Mesenchymal stem cell (in vitro differentiated cells and primary cell): ENCODE measurements around the gene OR5M3.

Source experiments
- DNase-seq: peaks from one replicate; pipeline ENCODE4 v3.0.0-alpha.2; 2013
- H2AFZ ChIP-seq: one replicate; pipeline ENCODE4 v1.6.1; 2013; ENCODE audit warnings: low read depth, mild to moderate bottlenecking, control low read depth, inconsistent platforms, low read length, moderate library complexity
- H2AK5ac ChIP-seq: 2 replicates; pipeline ENCODE4 v1.6.1; 2013; ENCODE audit warnings: low read length, moderate library complexity, mild to moderate bottlenecking, inconsistent platforms; ENCODE audit not compliant: severe bottlenecking
- H2BK120ac ChIP-seq: one replicate; pipeline ENCODE4 v1.6.1; 2013; ENCODE audit warnings: low read depth, mild to moderate bottlenecking, inconsistent platforms, low read length, moderate library complexity
- H2BK12ac ChIP-seq, 2 experiments: one replicate each; pipeline ENCODE4 v1.6.1; 2013; ENCODE audit warnings: inconsistent platforms in 2 of 2, low read length in 2 of 2, mild to moderate bottlenecking in 2 of 2, moderate library complexity in 2 of 2, control low read depth in 1 of 2
- H2BK15ac ChIP-seq: one replicate; pipeline ENCODE4 v1.6.1; 2013; ENCODE audit warnings: mild to moderate bottlenecking, low read depth, inconsistent platforms; ENCODE audit not compliant: poor library complexity, severe bottlenecking
- H2BK5ac ChIP-seq: 2 replicates; pipeline ENCODE4 v1.6.1; 2013; ENCODE audit warnings: low read depth, mild to moderate bottlenecking, low read length, control low read depth, inconsistent platforms; ENCODE audit not compliant: poor library complexity, severe bottlenecking
- H3K14ac ChIP-seq, 2 experiments: one replicate each; pipeline ENCODE4 v1.6.1; 2013; ENCODE audit warnings: inconsistent platforms in 2 of 2, low read length in 2 of 2, control low read depth in 1 of 2, mild to moderate bottlenecking in 1 of 2, moderate library complexity in 1 of 2
- H3K18ac ChIP-seq, 2 experiments: one replicate each; pipeline ENCODE4 v1.6.1; 2013; ENCODE audit warnings: inconsistent platforms in 2 of 2, low read length in 2 of 2, control low read depth in 1 of 2, low read depth in 1 of 2, mild to moderate bottlenecking in 1 of 2
- H3K23ac ChIP-seq, 2 experiments: one replicate each; pipeline ENCODE4 v1.6.1; 2013; ENCODE audit warnings: inconsistent platforms in 2 of 2, low read length in 2 of 2, mild to moderate bottlenecking in 2 of 2, moderate library complexity in 2 of 2, control low read depth in 1 of 2
- H3K27ac ChIP-seq: 2 replicates; pipeline ENCODE4 v1.5.1; 2013; ENCODE audit warnings: mild to moderate bottlenecking, moderate library complexity, low read length, control low read depth, inconsistent platforms; ENCODE audit not compliant: poor library complexity, severe bottlenecking
- H3K27me3 ChIP-seq, 2 experiments: 2 replicates each; pipeline versions ENCODE4 v1.6.1 to v1.7.0; 2013; ENCODE audit warnings: low read length in 2 of 2, mild to moderate bottlenecking in 2 of 2, moderate library complexity in 2 of 2, control low read depth in 1 of 2, inconsistent platforms in 1 of 2; ENCODE audit not compliant: control insufficient read depth in 1 of 2, insufficient read depth in 1 of 2
- H3K36me3 ChIP-seq, 2 experiments: 2 replicates each; pipeline versions ENCODE4 v1.6.1 to v1.7.0; 2013; ENCODE audit warnings: low read length in 2 of 2, control low read depth in 1 of 2, inconsistent platforms in 1 of 2, low read depth in 1 of 2, mild to moderate bottlenecking in 1 of 2; ENCODE audit not compliant: insufficient read depth in 2 of 2, control insufficient read depth in 1 of 2
- H3K4ac ChIP-seq, 2 experiments: one replicate each; pipeline ENCODE4 v1.6.1; 2013; ENCODE audit warnings: inconsistent platforms in 2 of 2, low read length in 2 of 2, mild to moderate bottlenecking in 2 of 2, moderate library complexity in 2 of 2, control low read depth in 1 of 2, low read depth in 1 of 2
- H3K4me1 ChIP-seq: 2 replicates; pipeline ENCODE4 v1.6.1; 2013; ENCODE audit warnings: low read depth, low read length, control low read depth; ENCODE audit not compliant: control insufficient read depth, insufficient read depth
- H3K4me2 ChIP-seq: 2 replicates; pipeline ENCODE4 v1.6.1; 2013; ENCODE audit warnings: low read length, mild to moderate bottlenecking, inconsistent platforms; ENCODE audit not compliant: poor library complexity, severe bottlenecking
- H3K4me3 ChIP-seq, 2 experiments: 2 replicates each; pipeline versions ENCODE4 v1.5.1 to v1.7.0; 2013; ENCODE audit warnings: low read length in 2 of 2, mild to moderate bottlenecking in 2 of 2, control low read depth in 1 of 2, low read depth in 1 of 2; ENCODE audit not compliant: insufficient read depth in 1 of 2
- H3K79me1 ChIP-seq: replicated peaks from 2 replicates; pipeline ENCODE4 v1.6.1; 2013; ENCODE audit warnings: mild to moderate bottlenecking, control low read depth, low read length, inconsistent platforms; ENCODE audit not compliant: poor library complexity, severe bottlenecking
- H3K9ac ChIP-seq: 2 replicates; pipeline ENCODE4 v1.7.0; 2013; ENCODE audit warnings: mild to moderate bottlenecking, low read length, moderate library complexity
- H3K9me3 ChIP-seq: 2 replicates; pipeline ENCODE4 v1.7.0; 2013; ENCODE audit warnings: mild to moderate bottlenecking, low read length; ENCODE audit not compliant: control insufficient read depth
- H4K8ac ChIP-seq: one replicate; pipeline ENCODE4 v1.6.1; 2013; ENCODE audit warnings: inconsistent platforms, mild to moderate bottlenecking, low read length, moderate library complexity
- H4K91ac ChIP-seq: one replicate; pipeline ENCODE4 v1.6.1; 2013; ENCODE audit warnings: mild to moderate bottlenecking, low read length, inconsistent platforms
- WGBS: methylation state at CpG from one replicate; pipeline ENCODE4 v1.1.7; 2013; ENCODE audit warnings: mixed read lengths; 5-methylcytosine and 5-hydroxymethylcytosine counted together

OR5M3 gene

GRCh38 chr11:56474729-56475235, 1.6 kb upstream of the OR5M3 start:
- no peak overlapping the region for H2BK15ac ChIP-seq
- H3K27me3 ChIP-seq = no peaks in the 10 kb centered on the region
- H2BK12ac ChIP-seq = no peak overlapping the region
- H2BK5ac ChIP-seq = no peak overlapping the region
- no peaks in the 10 kb centered on the region for H3K4me1 ChIP-seq
- H2AFZ ChIP-seq = no peak overlapping the region
- H3K79me1 ChIP-seq = no peaks in the 10 kb centered on the region
- no peak overlapping the region for H2AK5ac ChIP-seq
- no peak overlapping the region for H3K23ac ChIP-seq
- no peaks in the 10 kb centered on the region for H3K36me3 ChIP-seq
- no peak for DNase-seq
- no peak overlapping the region for H2BK120ac ChIP-seq
- H3K27ac ChIP-seq = no peak overlapping the region
- H3K4me3 ChIP-seq = no peak overlapping the region
- H3K18ac ChIP-seq = no peak overlapping the region
- no peak overlapping the region for H3K4me2 ChIP-seq
- H3K9ac ChIP-seq = no peak overlapping the region
- H3K4ac ChIP-seq = no peak overlapping the region
- peaks cover 5% of the 10 kb centered on the region for H3K9me3 ChIP-seq
- no peak overlapping the region for H4K8ac ChIP-seq
- no peak overlapping the region for H3K14ac ChIP-seq
- WGBS = no CpG with 5 or more reads among the region's 1 CpG
- H4K91ac ChIP-seq = no peak overlapping the region

GRCh38 chr11:56457076-56457475, 16.1 kb downstream of the OR5M3 start:
- Histone ChIP-seq H2BK15ac (no peak overlapping the region), H2BK120ac (no peak overlapping the region), H3K27me3 (no peaks in the 10 kb centered on the region), H2BK12ac (no peak overlapping the region), H3K4me1 (no peaks in the 10 kb centered on the region), H4K8ac (no peak overlapping the region), H3K4ac (no peak overlapping the region), H2BK5ac (no peak overlapping the region), H3K9me3 (peaks cover 5% of the 10 kb centered on the region), H3K79me1 (no peaks in the 10 kb centered on the region), H3K23ac (no peak overlapping the region), H3K14ac (no peak overlapping the region), H3K18ac (no peak overlapping the region), H3K36me3 (no peaks in the 10 kb centered on the region), H2AK5ac (no peak overlapping the region), H3K4me2 (no peak overlapping the region), H2AFZ (no peak overlapping the region), H3K4me3 (no peak overlapping the region), H3K27ac (no peak overlapping the region), H3K9ac (no peak overlapping the region), H4K91ac (no peak overlapping the region)
- no CpG with 5 or more reads among the region's 1 CpG for WGBS
- no peak for DNase-seq

GRCh38 chr11:56453521-56453920, 19.6 kb downstream of the OR5M3 start:
- Histone ChIP-seq H4K8ac (no peak overlapping the region), H4K91ac (no peak overlapping the region), H3K4ac (no peak overlapping the region), H2BK120ac (no peak overlapping the region), H2BK5ac (no peak overlapping the region), H3K23ac (no peak overlapping the region), H3K27me3 (no peaks in the 10 kb centered on the region), H2BK12ac (no peak overlapping the region), H3K79me1 (no peaks in the 10 kb centered on the region), H2AFZ (no peak overlapping the region), H3K36me3 (no peaks in the 10 kb centered on the region), H2AK5ac (no peak overlapping the region), H3K4me3 (no peak overlapping the region), H2BK15ac (no peak overlapping the region), H3K4me1 (no peaks in the 10 kb centered on the region), H3K4me2 (no peak overlapping the region), H3K18ac (no peak overlapping the region), H3K9ac (no peak overlapping the region), H3K9me3 (no peaks in the 10 kb centered on the region), H3K27ac (no peak overlapping the region), H3K14ac (no peak overlapping the region)
- DNase-seq = no peak
- WGBS = 54% methylated on average over 4 of the region's 4 CpGs
